ENCODE results near the gene ALDH1B1. TPM values are rescaled to one million over a fixed set of nuclear protein-coding genes. Genes with fewer than 3 reads are reported as not detected.

ALDH1B1 gene
- total and polyA plus RNA-seq, 10 of the 15 experiments (the other 5 are each of a cell fraction or from before 2014, with no cell fraction given): 8.6 to 38.5 (median 30.9) TPM

- Histone ChIP-seq H3K4me3 (no peak overlapping the region), H3K9me3 (replicated peaks; ENCODE audit: control insufficient read depth, insufficient read depth, low read length) (peaks cover 1% of the 10 kb centered on the region; the same call in 2 of the 3 replicates), H3K4me1 (ENCODE audit: control insufficient read depth, insufficient read depth, low read length) (no peaks in the 10 kb centered on the region), H2AFZ (ENCODE audit: control insufficient read depth, low read depth, low read length) (no peak overlapping the region), H3K4me2 (ENCODE audit: control insufficient read depth, insufficient read depth) (no peak overlapping the region), H3K27me3 (replicated peaks in 1 of 2; ENCODE audit: control insufficient read depth in 2 of 2, insufficient read depth in 2 of 2, low read length in 1 of 2) (no peaks in the 10 kb centered on the region), H3K9ac (ENCODE audit: control insufficient read depth, insufficient read depth, low read length) (no peak overlapping the region), H3K27ac (ENCODE audit: control insufficient read depth, insufficient read depth) (no peak overlapping the region), H3K36me3 (ENCODE audit: control insufficient read depth in 2 of 2, insufficient read depth in 2 of 2, low read length in 1 of 2) (no peaks in the 10 kb centered on the region), H4K20me1 (ENCODE audit: control insufficient read depth, insufficient read depth) (no peaks in the 10 kb centered on the region), H3K79me2 (ENCODE audit: control insufficient read depth, insufficient read depth, low read length) (no peaks in the 10 kb centered on the region)
- RAD21 ChIA-PET (ENCODE audit: unreplicated experiment): interaction anchor here (0.8 kb wide), 1 partner anchor 37 kb away, joined by 3 read pairs; no protein-coding TSS in a partner anchor
- DNase-seq (ENCODE audit: low read depth, low spot score): no peak
- ATAC-seq: no peak
- SMC1A ChIA-PET (ENCODE audit: uncharacterized antibody, unreplicated experiment): interaction anchor here (3.8 kb wide), 1 partner anchor 269 kb away, joined by 19 read pairs; no protein-coding TSS in a partner anchor
- CTCF ChIA-PET: interaction anchor here (1.0 to 1.5 kb wide), 2 partner anchors 9 to 10 kb away, joined by 3 to 8 read pairs; no protein-coding TSS in a partner anchor
- TF ChIP-seq, protein P1, sequence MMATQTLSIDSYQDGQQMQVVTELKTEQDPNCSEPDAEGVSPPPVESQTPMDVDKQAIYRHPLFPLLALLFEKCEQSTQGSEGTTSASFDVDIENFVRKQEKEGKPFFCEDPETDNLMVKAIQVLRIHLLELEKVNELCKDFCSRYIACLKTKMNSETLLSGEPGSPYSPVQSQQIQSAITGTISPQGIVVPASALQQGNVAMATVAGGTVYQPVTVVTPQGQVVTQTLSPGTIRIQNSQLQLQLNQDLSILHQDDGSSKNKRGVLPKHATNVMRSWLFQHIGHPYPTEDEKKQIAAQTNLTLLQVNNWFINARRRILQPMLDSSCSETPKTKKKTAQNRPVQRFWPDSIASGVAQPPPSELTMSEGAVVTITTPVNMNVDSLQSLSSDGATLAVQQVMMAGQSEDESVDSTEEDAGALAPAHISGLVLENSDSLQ (IDR thresholded peaks at IDR 0.05): no peak
- TF ChIP-seq SREBF1 (IDR thresholded peaks at IDR 0.05; ENCODE audit: low read length): no peak
- TF ChIP-seq BHLHE40 (IDR thresholded peaks at IDR 0.05; ENCODE audit: borderline replicate concordance in 1 of 2, low read depth in 2 of 2, low read length in 1 of 2): no peak
- no peak for TF ChIP-seq MEF2A (IDR thresholded peaks at IDR 0.05; ENCODE audit: insufficient read depth, low read depth, low read length)
- TF ChIP-seq ZNF217 (IDR thresholded peaks at IDR 0.05): no peak
- no peak for TF ChIP-seq CREB1 (IDR thresholded peaks at IDR 0.05; ENCODE audit: low read depth)
- TF ChIP-seq NFIC (IDR thresholded peaks at IDR 0.05; ENCODE audit: low read depth, low read length): no peak
- TF ChIP-seq RELA (IDR thresholded peaks at IDR 0.05; ENCODE audit: borderline replicate concordance, partially characterized antibody): no peak
- no peak for TF ChIP-seq CEBPZ (IDR thresholded peaks at IDR 0.05; ENCODE audit: low read depth, low read length)
- 24% methylated on average over 5 of the region's 5 CpGs for WGBS (ENCODE audit: insufficient coverage, insufficient replicate concordance, low lambda C conversion rate, missing lambda C conversion rate)
- in situ Hi-C loops (cut with MboI): no loop called here
- intact Hi-C loops (cut with micrococcal nuclease; ENCODE audit: unreplicated experiment): no loop called here
- no TSS peak for BruUV-seq (replicated peaks)
- no peak for FAIRE-seq
- POLR2A ChIA-PET: interaction anchor here (1.5 kb wide), 1 partner anchor 445 kb away, joined by 3 read pairs; no protein-coding TSS in a partner anchor
Measured at GRCh38 chr9:38356851-38357250, 35.7 kb upstream of the ALDH1B1 start.
